ENCODE measurements around the gene POLR2L. TPM values are rescaled to one million over a fixed set of nuclear protein-coding genes. Genes with fewer than 3 reads are reported as not detected.
A peak's percentile ranks its signal among the peaks of the same experiment; 100 is the strongest.

POLR2L gene
- total RNA-seq, 1 donor from 2014 or later = 53.8 TPM

GRCh38 chr11:819943-820649, 22.2 kb downstream of the POLR2L start:
- TF ChIP-seq POLR2AphosphoS5 (IDR thresholded peaks at IDR 0.05; ENCODE audit: insufficient read depth in 1 of 2, low read depth in 1 of 2) (peak; percentile 22 to 41), CTCF (IDR thresholded peaks at IDR 0.05) (no peak)
- peak overlapping the region; percentile 89 for H3K27ac ChIP-seq
- no peak for DNase-seq (ENCODE audit: extremely low spot score in 2 of 2)
- H3K9me3 ChIP-seq = no peaks in the 10 kb centered on the region
- H3K4me3 ChIP-seq = peak overlapping the region; percentile 95 to 98
- H3K36me3 ChIP-seq = peaks cover 0 to 25% of the 10 kb centered on the region in 2 donors
- peaks cover 35% of the 10 kb centered on the region for H3K4me1 ChIP-seq
- intact Hi-C loops (cut with DNase I) = no loop called here
- no peaks in the 10 kb centered on the region for H3K27me3 ChIP-seq

GRCh38 chr11:819129-819931, 23.0 kb downstream of the POLR2L start:
- TF ChIP-seq CTCF (IDR thresholded peaks at IDR 0.05) (no peak), POLR2A (IDR thresholded peaks at IDR 0.05) (peak in 1 of 2 donors; percentile 81), POLR2AphosphoS5 (IDR thresholded peaks at IDR 0.05; ENCODE audit: insufficient read depth in 1 of 2, low read depth in 1 of 2) (peak in 1 of 2 donors; percentile 61)
- DNase-seq (ENCODE audit: extremely low spot score in 2 of 2) = no peak
- no peaks in the 10 kb centered on the region for H3K9me3 ChIP-seq
- H3K4me3 ChIP-seq = peak overlapping the region; percentile 95 to 98
- H3K4me1 ChIP-seq = peaks cover 35% of the 10 kb centered on the region
- H3K36me3 ChIP-seq = peaks cover 0 to 17% of the 10 kb centered on the region in 2 donors
- intact Hi-C loops (cut with DNase I) = no loop called here
- peak overlapping the region; percentile 89 for H3K27ac ChIP-seq
- H3K27me3 ChIP-seq = no peaks in the 10 kb centered on the region

- Histone ChIP-seq H3K4me3 (peak within 1 kb of the TSS; percentile 95 to 98), H3K4me1 (peaks cover 35% of the 10 kb centered on the region), H3K9me3 (no peaks in the 10 kb centered on the region), H3K27ac (peak within 1 kb of the TSS; percentile 89), H3K27me3 (no peaks in the 10 kb centered on the region), H3K36me3 (peaks cover 0 to 13% of the 10 kb centered on the region in 2 donors)
- TF ChIP-seq POLR2AphosphoS5 (IDR thresholded peaks at IDR 0.05; ENCODE audit: insufficient read depth in 1 of 2, low read depth in 1 of 2) (peak in 1 of 2 donors; percentile 74), CTCF (IDR thresholded peaks at IDR 0.05) (no peak)
- no peak for DNase-seq (ENCODE audit: extremely low spot score in 2 of 2)
- intact Hi-C loops (cut with DNase I) = no loop called here
These were observed 23.8 kb downstream of the POLR2L start, which contains the start of gene PNPLA2 for GRCh38 chr11:818396-819128. Gene PNPLA2, plus strand, starts transcription at chr11:818914. Its CDS starts 805 bp downstream, at chr11:819719.

- peaks cover 36% of the 10 kb centered on the region for H3K4me1 ChIP-seq
- TF ChIP-seq CTCF (IDR thresholded peaks at IDR 0.05) = no peak
- no peak for TF ChIP-seq POLR2AphosphoS5 (IDR thresholded peaks at IDR 0.05; ENCODE audit: insufficient read depth in 1 of 2, low read depth in 1 of 2)
- TF ChIP-seq POLR2A (IDR thresholded peaks at IDR 0.05) = no peak
- no peak overlapping the region for H3K4me3 ChIP-seq
- H3K36me3 ChIP-seq = peaks cover 0 to 25% of the 10 kb centered on the region in 2 donors
- no peaks in the 10 kb centered on the region for H3K9me3 ChIP-seq
- no peak overlapping the region for H3K27ac ChIP-seq
- DNase-seq (ENCODE audit: extremely low spot score in 2 of 2) = no peak
- no peaks in the 10 kb centered on the region for H3K27me3 ChIP-seq
- intact Hi-C loops (cut with DNase I) = no loop called here
These were observed 25.9 kb downstream of the POLR2L start for GRCh38 chr11:816433-816779.
